NCI-H82 treated with DMSO at 0.1 percent for 48 hours (cell line): ENCODE results near the gene FKBP8.

ENCODE experiments used
- DNase-seq: peaks from one replicate; lab custom pipeline; 2025; ENCODE audit not compliant: unreplicated experiment; lab: John Stamatoyannopoulos, UW

FKBP8 gene

GRCh38 chr19:18487576-18488402, 55.6 kb downstream of the FKBP8 start:
- no peak for DNase-seq

DNA sequence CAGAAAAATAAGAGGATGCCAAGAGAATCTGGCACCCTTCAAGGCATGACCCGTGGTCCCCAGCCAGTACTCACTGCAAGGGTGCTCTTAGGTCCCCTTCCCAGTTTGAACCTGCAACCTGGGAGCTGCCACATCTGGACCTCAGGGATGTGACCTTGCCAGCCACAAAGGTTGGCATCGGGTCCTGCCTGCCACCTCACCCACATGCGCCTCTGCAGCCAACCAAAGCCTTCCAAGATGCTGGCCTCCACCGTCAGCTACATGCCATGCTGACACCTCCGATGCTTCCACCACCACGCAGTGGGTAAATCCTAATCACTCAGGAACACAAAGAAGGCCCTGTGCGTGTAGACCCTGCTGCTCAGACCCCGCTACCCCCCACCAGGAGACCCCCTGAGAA, 56.6 kb downstream of the FKBP8 start:
- DNase-seq: no peak

GRCh38 chr19:18484992-18485391, 58.4 kb downstream of the FKBP8 start:
- DNase-seq: no peak

DNA sequence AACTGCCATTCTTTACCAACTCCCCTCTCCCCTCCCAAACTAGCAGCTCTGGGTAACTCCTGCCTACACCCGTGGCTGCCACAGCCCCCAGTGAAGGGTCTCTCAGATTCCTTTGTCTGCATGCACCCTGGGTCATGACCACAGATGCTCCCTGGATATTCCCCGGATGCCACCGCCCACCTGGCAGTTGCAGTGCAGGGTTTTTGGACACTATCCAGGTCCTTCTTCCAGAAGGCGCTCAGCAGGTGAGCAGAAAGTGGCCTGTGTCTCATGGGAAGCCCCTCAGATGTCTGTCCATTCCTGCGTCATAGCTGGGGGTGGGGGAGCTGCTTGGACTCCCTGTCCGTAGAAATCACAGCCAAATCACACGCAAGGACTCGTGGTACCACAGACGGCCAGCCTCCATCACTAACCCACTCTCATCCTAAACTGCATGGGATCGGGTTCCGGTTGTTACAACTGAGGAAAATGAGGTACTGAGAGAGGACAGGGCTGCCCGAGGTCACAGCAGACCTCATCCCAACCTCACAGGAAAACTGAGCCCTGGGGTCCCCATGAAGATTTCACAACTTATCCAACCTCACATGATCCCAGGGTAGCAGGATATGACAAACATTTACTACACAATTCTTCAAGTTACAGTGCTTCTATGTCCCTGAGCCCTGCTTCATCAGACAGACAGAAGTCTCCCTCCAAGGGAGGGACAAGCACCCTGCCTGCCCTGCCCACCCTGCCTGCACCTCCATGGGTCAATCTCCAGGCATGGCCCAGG, 60.1 kb downstream of the FKBP8 start:
- DNase-seq: no peak
